SK-N-SH (cell line): ENCODE measurements around the gene INAFM2.

Source experiments
- CTCF ChIP-seq: fragments of 200-600 bp; sonication (generic); IDR thresholded peaks from 2 replicates; pipeline ENCODE4 v1.6.1; 2017; ENCODE audit warnings: antibody characterized with exemption, mild to moderate bottlenecking, moderate library complexity
- EP300 ChIP-seq, 2 experiments: IDR thresholded peaks; 2 replicates each; pipeline versions ENCODE4 v1.4.0 to v1.6.1; 2012; ENCODE audit warnings: borderline replicate concordance in 1 of 2, low read depth in 1 of 2, low read length in 1 of 2
- JUND ChIP-seq: IDR thresholded peaks from 2 replicates; pipeline ENCODE4 v1.4.0; 2012
- MXI1 ChIP-seq: IDR thresholded peaks from 2 replicates; pipeline ENCODE4 v1.6.1; 2012; ENCODE audit warnings: mild to moderate bottlenecking, low read depth, low read length, improper control_type of control experiment
- NFIC ChIP-seq: IDR thresholded peaks from 2 replicates; pipeline ENCODE4 v1.4.0; 2012; ENCODE audit warnings: borderline replicate concordance
- POLR2AphosphoS5 ChIP-seq: IDR thresholded peaks from 2 replicates; pipeline ENCODE4 v1.6.1; 2012; ENCODE audit warnings: low read depth, low read length
- RAD21 ChIP-seq: IDR thresholded peaks from 2 replicates; pipeline ENCODE4 v1.6.1; 2012; ENCODE audit warnings: mild to moderate bottlenecking, low read length
- REST ChIP-seq: IDR thresholded peaks from 2 replicates; pipeline ENCODE4 v1.6.1; 2012; ENCODE audit warnings: mild to moderate bottlenecking, low read depth, low read length, moderate library complexity
- RFX5 ChIP-seq: IDR thresholded peaks from 2 replicates; pipeline ENCODE4 v1.6.1; 2012; ENCODE audit warnings: mild to moderate bottlenecking, improper control_type of control experiment, low read length
- SMC3 ChIP-seq: IDR thresholded peaks from 2 replicates; pipeline ENCODE4 v1.6.1; 2012; ENCODE audit warnings: low read depth, low read length, improper control_type of control experiment
- TAF1 ChIP-seq: IDR thresholded peaks from 2 replicates; pipeline ENCODE4 v1.6.1; 2012; ENCODE audit warnings: low read depth, mild to moderate bottlenecking, low read length, moderate library complexity, borderline replicate concordance
- USF1 ChIP-seq: IDR thresholded peaks from 2 replicates; pipeline ENCODE4 v1.4.0; 2012; ENCODE audit warnings: low read depth, borderline replicate concordance

- TF ChIP-seq CTCF: peak; percentile 44
- no peak for TF ChIP-seq POLR2AphosphoS5
- no peak for TF ChIP-seq TAF1
- TF ChIP-seq RAD21: peak; percentile 61
- TF ChIP-seq NFIC: no peak
- TF ChIP-seq MXI1: no peak
- TF ChIP-seq USF1: no peak
- no peak for TF ChIP-seq EP300 (IDR thresholded peaks at IDR 0.05; ENCODE audit: borderline replicate concordance in 1 of 2, low read depth in 1 of 2, low read length in 1 of 2)
- TF ChIP-seq JUND: no peak
- no peak for TF ChIP-seq RFX5
- TF ChIP-seq REST: no peak
- peak; percentile 39; the same call in 1 of the 2 replicates for TF ChIP-seq SMC3
These were observed 16.1 kb downstream of the INAFM2 start for GRCh38 chr15:40339621-40339945.
